ENCODE data around the gene TLR8.

Gene TLR8

GRCh38 chrX:12906046-12906761 is at the start of gene TLR8:
TSS of gene TLR8 (plus strand) at chrX:12906620. CDS start at chrX:12906707, 87 bp downstream.
- no peak for DNase-seq

DNA sequence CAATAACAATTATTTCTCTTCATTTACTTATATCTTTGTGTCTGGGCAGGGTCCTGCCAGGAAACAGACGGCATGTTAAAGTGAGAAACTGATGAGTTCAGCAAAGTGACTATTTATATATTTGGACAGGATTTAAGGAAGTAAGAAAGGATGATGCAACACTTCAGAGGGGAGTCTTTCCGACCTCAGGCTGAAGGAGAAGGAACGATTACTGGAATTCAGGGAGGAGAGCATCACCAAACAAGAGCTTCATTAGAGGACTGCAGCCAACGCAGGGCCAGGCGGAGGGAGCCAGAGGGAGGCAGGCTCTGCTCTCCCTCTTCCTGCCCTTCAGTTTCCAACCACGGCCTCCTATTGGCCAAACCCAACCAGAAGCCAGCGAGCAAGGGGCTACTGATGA is 41.1 kb upstream of the TLR8 start:
- peak in 3 of 56 donors; percentile 0 to 3 (median 2) for DNase-seq

- peak in 1 of 56 donors; percentile 12 for DNase-seq
Observed at GRCh38 chrX:12866451-12867377, 39.7 kb upstream of the TLR8 start, which contains the start of gene TLR7. TSS of gene TLR7 (plus strand) at chrX:12867072. CDS start at chrX:12867579, 507 bp downstream.

DNA sequence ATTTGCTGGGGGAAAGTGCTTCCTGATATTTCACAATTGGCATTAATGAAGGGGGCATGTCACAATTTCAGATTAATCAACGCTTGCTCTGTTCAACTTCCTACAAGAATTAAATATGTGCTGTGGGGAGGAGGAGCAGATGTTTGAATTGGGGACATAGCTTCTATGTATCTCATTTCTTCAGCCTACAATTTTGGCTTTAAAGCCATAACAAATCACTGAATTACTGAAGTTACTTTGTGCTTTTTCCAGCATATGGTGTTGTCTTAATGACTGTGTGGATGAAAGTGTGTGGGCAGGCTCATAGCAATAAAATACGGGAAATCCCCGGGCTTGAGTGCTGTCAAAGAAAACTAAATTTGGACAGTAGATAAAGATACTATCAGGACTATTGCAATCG is 38.7 kb upstream of the TLR8 start:
- peak in 2 of 56 donors; percentile 0 to 5 for DNase-seq

- DNase-seq = no peak
Observed at GRCh38 chrX:12868747-12869146, 37.7 kb upstream of the TLR8 start.

- no peak for DNase-seq
Observed at GRCh38 chrX:12871257-12871656, 35.2 kb upstream of the TLR8 start.

DNA sequence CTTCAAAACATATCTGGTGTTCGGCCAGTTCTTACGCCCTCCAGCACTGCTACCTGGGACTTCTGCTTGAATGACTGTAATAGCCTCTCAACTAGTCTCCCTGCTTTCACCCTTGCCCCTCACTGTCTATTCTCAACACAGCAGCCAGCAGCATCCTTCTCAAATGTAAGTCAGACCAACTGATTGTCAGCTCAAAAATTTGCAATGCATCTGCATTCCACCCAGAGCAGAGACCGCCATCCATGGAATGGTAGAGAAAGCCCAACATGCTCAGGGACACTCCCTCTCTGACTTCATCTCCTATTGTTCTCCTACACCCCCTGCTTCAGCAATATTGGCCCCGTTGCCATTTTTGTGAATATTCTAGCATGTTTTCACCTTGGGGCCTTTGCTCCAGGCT is 33.7 kb upstream of the TLR8 start:
- no peak for DNase-seq

DNA sequence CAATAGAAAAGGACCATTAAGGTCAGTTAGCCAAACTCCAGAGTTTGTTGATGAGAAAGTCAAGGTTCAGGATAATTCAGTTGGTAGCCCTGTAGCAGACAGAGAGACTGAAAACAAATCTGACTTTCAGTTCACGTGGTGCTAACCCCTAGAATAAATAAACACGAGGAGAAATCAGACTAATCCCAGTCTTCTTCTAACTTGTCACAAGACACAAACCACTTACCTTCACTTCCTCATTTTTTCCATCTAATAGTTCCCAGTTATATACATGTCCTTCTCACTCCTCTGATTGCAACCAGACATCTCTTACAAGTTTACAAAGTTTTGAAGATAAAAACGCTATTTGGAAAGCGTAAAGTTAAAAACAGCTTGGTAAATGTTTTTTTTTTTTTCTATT is 31.8 kb upstream of the TLR8 start:
- no peak for DNase-seq

GRCh38 chrX:12877386-12877785 is 29.0 kb upstream of the TLR8 start:
- no peak for DNase-seq

DNA sequence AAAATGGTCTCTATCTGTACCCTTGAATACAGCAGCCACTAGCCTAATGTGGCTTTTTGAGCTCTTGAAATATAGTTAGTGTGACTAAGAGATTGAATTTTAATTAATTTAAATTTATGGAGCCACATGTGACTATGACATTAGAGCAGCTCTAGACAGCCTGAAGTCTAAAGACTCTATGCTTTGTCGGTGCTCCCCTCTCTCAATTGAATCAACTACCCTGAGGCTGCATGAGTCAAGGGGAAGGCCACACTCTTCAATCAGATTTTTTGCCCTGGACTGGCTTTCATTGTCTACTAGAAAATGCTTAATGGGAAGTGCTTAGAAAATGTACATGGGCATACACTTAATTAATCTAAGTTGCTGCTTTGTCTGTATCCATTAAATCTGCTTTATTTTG is 27.9 kb upstream of the TLR8 start:
- no peak for DNase-seq

DNA sequence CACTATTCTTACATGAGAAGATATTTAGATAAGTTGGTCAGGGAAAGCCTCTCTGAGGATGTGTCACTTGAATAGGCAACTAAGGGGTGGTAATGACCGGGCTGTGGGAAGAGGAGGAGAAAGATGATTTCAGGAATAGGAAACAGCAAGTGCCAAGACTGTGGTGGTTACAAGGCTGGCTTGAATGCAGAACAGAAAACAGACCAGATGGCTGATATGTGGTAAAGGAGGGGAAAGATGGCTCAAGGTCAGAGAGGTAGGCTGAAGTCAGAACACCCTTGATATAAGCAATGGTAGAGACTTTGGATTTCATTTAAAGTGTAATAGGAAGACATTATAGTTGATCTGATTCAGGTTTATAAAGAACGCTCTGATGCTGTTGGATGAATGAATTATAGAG is 24.5 kb upstream of the TLR8 start:
- DNase-seq = no peak

- DNase-seq = no peak
Observed at GRCh38 chrX:12885508-12885907, 20.9 kb upstream of the TLR8 start.

DNA sequence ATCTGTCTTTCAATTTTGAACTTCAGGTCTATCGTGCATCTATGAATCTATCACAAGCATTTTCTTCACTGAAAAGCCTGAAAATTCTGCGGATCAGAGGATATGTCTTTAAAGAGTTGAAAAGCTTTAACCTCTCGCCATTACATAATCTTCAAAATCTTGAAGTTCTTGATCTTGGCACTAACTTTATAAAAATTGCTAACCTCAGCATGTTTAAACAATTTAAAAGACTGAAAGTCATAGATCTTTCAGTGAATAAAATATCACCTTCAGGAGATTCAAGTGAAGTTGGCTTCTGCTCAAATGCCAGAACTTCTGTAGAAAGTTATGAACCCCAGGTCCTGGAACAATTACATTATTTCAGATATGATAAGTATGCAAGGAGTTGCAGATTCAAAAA is 19.9 kb upstream of the TLR8 start:
- no peak for DNase-seq

GRCh38 chrX:12887141-12887540 is 19.3 kb upstream of the TLR8 start:
- no peak for DNase-seq

DNA sequence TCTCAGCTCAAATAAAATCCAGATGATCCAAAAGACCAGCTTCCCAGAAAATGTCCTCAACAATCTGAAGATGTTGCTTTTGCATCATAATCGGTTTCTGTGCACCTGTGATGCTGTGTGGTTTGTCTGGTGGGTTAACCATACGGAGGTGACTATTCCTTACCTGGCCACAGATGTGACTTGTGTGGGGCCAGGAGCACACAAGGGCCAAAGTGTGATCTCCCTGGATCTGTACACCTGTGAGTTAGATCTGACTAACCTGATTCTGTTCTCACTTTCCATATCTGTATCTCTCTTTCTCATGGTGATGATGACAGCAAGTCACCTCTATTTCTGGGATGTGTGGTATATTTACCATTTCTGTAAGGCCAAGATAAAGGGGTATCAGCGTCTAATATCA is 18.7 kb upstream of the TLR8 start:
- DNase-seq = no peak

GRCh38 chrX:12890467-12890866 is 16.0 kb upstream of the TLR8 start:
- DNase-seq = no peak

DNA sequence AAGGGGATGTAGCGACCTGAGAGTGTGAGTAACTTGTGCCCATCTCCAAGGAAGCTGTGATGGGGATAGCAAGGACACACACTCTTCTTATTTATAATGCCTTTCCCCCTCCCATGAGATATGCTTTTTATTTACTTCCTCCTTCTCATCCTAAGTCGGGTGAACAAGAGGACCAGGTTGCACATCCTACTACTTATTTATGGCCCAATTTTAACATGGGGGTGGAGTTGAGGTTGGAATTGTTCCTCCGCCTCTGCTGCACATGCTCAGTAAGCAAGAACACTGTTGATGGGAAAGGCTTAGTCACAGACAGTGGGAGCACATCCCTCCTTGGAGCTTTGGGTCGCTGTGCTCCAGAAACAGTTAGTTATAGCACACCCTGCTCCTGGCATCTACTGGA is 15.2 kb upstream of the TLR8 start:
- DNase-seq = no peak

DNA sequence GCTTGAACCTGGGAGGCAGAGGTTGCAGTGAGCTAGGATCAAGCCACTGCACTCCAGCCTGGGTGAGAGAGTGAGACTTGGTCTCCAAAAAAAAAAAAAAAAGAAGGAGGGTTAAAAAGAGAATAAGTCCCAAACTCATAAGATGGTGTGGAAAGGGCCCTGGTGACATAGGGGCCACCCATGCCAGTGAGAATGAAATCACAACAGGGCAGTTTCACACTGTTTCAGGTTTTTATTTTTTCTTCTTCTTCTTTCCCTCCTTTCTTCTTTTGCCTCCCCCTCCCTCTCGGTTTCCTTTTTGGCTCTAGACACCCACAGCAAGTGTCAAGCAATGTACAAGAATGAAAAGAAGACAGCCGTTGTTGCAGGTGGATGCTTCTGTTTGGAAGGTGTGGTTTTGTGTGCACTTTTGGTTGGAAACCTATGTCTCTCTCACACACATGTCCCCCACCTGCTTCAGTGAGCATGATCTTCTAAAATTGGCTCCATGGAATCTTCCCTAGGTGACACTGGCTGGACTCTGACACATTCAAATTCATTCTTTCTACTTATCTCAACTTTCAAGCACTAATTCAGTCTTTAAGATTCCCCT is 14.4 kb upstream of the TLR8 start:
- no peak for DNase-seq

DNA sequence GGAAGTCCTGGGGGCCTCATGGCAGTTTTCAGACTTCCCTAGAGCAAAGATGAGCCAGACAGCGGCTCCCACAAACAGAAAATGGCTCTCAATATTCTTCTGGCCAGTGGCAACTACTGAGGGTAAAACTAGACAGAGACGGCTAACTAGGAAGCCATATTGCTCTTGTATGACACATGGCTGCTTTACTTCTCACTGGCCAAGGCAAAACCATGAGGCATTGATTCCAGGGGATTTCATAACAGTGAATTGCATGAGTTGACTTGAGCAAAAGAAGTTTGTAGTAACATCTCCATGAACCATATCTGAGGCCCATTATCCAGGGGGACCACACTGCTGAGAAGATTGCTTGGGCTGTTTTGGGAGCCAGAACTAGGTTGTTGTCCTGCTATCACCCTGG is 13.7 kb upstream of the TLR8 start:
- DNase-seq = no peak

DNA sequence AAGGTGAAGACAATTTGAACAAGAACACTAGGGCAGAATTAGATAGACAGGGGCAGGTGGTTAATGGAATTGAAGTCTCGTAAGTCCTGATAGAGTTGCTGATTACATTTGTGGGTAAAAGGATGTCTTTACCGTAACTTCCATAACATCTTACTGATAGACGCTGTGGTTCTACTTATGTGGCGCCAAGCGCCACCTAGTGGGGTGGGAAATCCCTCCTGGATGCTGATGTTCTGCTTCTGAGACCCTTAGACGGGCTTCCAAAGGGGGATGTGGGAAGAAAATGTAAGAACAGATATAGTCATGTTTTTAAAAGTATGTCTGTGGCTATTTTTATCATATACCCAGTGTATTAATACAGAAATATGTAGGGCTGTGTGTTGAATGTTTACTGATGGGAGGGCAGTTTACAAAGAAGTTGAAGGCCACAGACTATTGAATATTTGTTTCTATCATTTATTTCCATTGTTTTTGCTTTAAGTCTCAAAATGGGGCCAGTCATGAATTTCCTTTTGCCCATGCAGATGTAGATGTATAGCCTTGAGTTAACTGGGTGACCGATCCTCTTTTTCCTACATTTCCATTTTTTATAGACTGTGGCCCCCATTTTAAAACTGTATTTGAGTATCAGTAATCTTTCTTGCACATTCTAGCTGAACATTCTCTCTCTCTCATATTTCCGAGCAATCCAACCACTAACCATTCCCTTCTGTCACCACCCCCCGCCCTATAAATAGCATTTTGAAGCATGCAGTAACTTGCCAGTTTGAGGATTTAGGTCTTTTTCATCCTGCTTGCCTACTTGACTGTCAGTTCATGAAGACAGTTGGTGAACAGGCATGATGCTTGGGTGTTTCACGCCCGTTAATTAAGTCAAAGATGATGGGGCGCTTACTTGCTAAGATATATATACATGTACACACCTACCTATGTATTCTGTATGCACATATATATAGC is 12.1 kb upstream of the TLR8 start:
- peak in 16 of 56 donors; percentile 0 to 43 (median 0) for DNase-seq

GRCh38 chrX:12895866-12896265 is 10.6 kb upstream of the TLR8 start:
- no peak for DNase-seq

Data from amygdala (tissue), 56 donors.